ENCODE data around the gene TXNDC8. TPM values are rescaled to one million over a fixed set of nuclear protein-coding genes. Genes with fewer than 3 reads are reported as not detected.

Gene TXNDC8
- total RNA-seq, 1 donor from 2014 or later: not detected

- no peak for DNase-seq (ENCODE audit: extremely low spot score in 2 of 2)
- Histone ChIP-seq H3K9me3 (no peaks in the 10 kb centered on the region), H3K4me3 (no peak overlapping the region), H3K4me1 (peaks cover 31% of the 10 kb centered on the region), H3K27me3 (no peaks in the 10 kb centered on the region), H3K36me3 (no peaks in the 10 kb centered on the region), H3K27ac (no peak overlapping the region)
- TF ChIP-seq CTCF (IDR thresholded peaks at IDR 0.05): no peak
- no peak for TF ChIP-seq POLR2AphosphoS5 (IDR thresholded peaks at IDR 0.05; ENCODE audit: insufficient read depth in 1 of 2, low read depth in 1 of 2)
- TF ChIP-seq POLR2A (IDR thresholded peaks at IDR 0.05): no peak
- intact Hi-C loops (cut with DNase I): no loop called here
Measured at GRCh38 chr9:110258690-110259091, 79.0 kb downstream of the TXNDC8 start.

- Histone ChIP-seq H3K27me3 (no peaks in the 10 kb centered on the region), H3K27ac (peak overlapping the region; percentile 95), H3K4me3 (no peak overlapping the region), H3K9me3 (no peaks in the 10 kb centered on the region), H3K36me3 (no peaks in the 10 kb centered on the region), H3K4me1 (peaks cover 38% of the 10 kb centered on the region)
- TF ChIP-seq CTCF (IDR thresholded peaks at IDR 0.05) (no peak), POLR2AphosphoS5 (IDR thresholded peaks at IDR 0.05; ENCODE audit: insufficient read depth in 1 of 2, low read depth in 1 of 2) (no peak), POLR2A (IDR thresholded peaks at IDR 0.05) (no peak)
- DNase-seq (ENCODE audit: extremely low spot score in 2 of 2): no peak
- intact Hi-C loops (cut with DNase I): no loop called here
Measured at GRCh38 chr9:110257956-110258355, 79.7 kb downstream of the TXNDC8 start.

GRCh38 chr9:110257097-110257841, 80.4 kb downstream of the TXNDC8 start:
- intact Hi-C loops (cut with DNase I): no loop called here
- DNase-seq (ENCODE audit: extremely low spot score in 2 of 2): no peak
- no peaks in the 10 kb centered on the region for H3K9me3 ChIP-seq
- TF ChIP-seq CTCF (IDR thresholded peaks at IDR 0.05): no peak
- H3K4me1 ChIP-seq: peaks cover 45% of the 10 kb centered on the region
- H3K36me3 ChIP-seq: no peaks in the 10 kb centered on the region
- peak overlapping the region; percentile 69 to 96 for H3K4me3 ChIP-seq
- no peaks in the 10 kb centered on the region for H3K27me3 ChIP-seq
- peak overlapping the region; percentile 95 for H3K27ac ChIP-seq

- Histone ChIP-seq H3K27me3 (no peaks in the 10 kb centered on the region), H3K36me3 (no peaks in the 10 kb centered on the region), H3K27ac (peak within 1 kb of the TSS; percentile 95), H3K9me3 (no peaks in the 10 kb centered on the region), H3K4me3 (peak within 1 kb of the TSS; percentile 69 to 96), H3K4me1 (peaks cover 45% of the 10 kb centered on the region)
- TF ChIP-seq POLR2A (IDR thresholded peaks at IDR 0.05) (peak in 1 of 2 donors; percentile 88), POLR2AphosphoS5 (IDR thresholded peaks at IDR 0.05; ENCODE audit: insufficient read depth in 1 of 2, low read depth in 1 of 2) (peak; percentile 60 to 88), CTCF (IDR thresholded peaks at IDR 0.05) (no peak)
- intact Hi-C loops (cut with DNase I): no loop called here
- peak in 1 of 2 donors; percentile 93 for DNase-seq (ENCODE audit: extremely low spot score in 2 of 2)
Measured at GRCh38 chr9:110256380-110257096, 81.1 kb downstream of the TXNDC8 start, which contains the start of gene TXN. TSS of gene TXN (minus strand) at chr9:110256507. CDS start at chr9:110256435, 72 bp downstream.

All from vagina (tissue), 2 donors.